Left cardiac atrium (tissue), 4 donors: ENCODE results near the gene LBP. TPM values are rescaled to one million over a fixed set of nuclear protein-coding genes. Genes with fewer than 3 reads are reported as not detected.
"Not testable (repeated sequence)": the region's sequence is repeated elsewhere in the genome, so short reads cannot be mapped to it uniquely, and the experiment has no call there.

Experiments
- ATAC-seq, 2 donors: fragments of 200-7000 bp; cut with Tn5 transposase; one replicate each; pipeline ENCODE4 v1.9.1; 2020; ENCODE audit warnings: mild to moderate bottlenecking in 2 of 2, moderate library complexity in 2 of 2
- DNase-seq: peaks from one replicate; pipeline ENCODE4 v3.0.0-alpha.2; 2020
- intact Hi-C, 2 donors: fragments of 100-400 bp; cut with DNase I; formaldehyde crosslinking; loops; one replicate each; pipeline versions ENCODE4 v1.14.1 to v1.15.1; 2022 to 2023
- total RNA-seq, 2 donors: library from RNA; stranded (reverse); fragmentation: NEBNext Ultra II Directional; extraction: Animal tissue kit (Norgen Biotek cat#: 25700); gene quantifications; one replicate each; pipeline ENCODE4 v1.2.1, GENCODE V29; 2021
- donor health status: DM: no; HTN: yes; CAD: no.
- donor health status: DM: no; HTN: yes; CAD: no; lungs with severe emphysema.
- donor health status: DM: yes; HTN: yes; CAD: no.
- donor health status: Dilated cardiomyopathy.

LBP gene
- total RNA-seq, 2 donors from 2014 or later, result 9.0 to 14.5 TPM

DNA sequence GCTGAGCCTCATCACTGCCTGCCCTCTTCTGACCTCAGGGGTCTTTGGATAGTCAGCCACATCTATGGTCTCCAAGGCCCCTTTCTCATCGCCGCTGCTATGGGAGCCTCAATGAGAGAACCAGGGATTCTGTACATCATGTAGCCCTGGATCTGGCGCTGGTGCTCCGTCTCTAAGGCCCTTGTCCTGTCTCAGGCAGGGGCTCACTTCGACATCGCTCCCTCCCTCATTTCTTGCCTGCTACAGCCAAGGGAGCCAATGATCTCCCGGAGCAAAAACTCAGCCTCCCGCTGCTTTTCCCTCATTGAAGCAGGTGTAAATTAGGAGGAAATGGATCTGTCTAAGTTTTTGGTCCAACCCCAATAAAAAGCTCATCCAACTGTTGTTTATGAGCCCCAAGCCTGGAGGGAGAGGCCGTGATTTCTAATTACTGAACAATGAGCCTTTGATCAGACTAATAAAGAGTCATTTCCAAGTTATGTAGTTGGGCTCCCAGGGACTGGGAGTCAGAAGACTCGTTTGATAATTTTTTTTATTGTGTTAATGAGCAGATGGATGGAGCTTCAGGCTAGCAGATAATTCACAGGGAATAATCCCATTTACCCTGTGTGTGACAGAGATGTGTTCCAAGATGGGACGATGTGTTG, 30.9 kb downstream of the LBP start:
- DNase-seq (no peak), ATAC-seq (no peak)
- intact Hi-C loops, result no loop called here

DNA sequence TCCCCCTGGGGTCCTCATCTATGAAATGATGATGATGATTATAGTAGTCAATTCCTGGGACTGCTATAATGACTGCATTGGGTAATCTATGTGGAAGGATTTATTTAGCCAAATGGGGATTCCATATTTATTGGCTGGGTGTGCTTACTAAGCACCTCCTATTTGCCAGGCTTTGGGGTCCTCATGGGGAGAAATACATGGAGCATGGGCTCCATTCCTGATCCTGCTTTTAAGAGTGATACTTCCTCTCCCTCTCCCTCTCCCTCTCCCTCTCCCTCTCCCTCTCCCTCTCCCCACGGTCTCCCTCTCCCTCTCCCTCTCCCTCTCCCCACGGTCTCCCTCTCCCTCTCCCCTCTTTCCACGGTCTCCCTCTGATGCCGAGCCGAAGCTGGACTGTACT, 31.6 kb downstream of the LBP start:
- DNase-seq, intact Hi-C loops: not testable (repeated sequence)

GRCh38 chr20:38383147-38383546, 36.9 kb downstream of the LBP start:
- no peak for ATAC-seq
- intact Hi-C loops, result no loop called here
- no peak for DNase-seq

More for the DNA sequence above, 31.6 kb downstream of the LBP start:
- not testable (repeated sequence) for ATAC-seq

GRCh38 chr20:38386004-38386403, 39.7 kb downstream of the LBP start:
- ATAC-seq, result no peak
- DNase-seq, result no peak
- intact Hi-C loops, result no loop called here

GRCh38 chr20:38386851-38387250, 40.6 kb downstream of the LBP start:
- intact Hi-C loops, result no loop called here
- ATAC-seq (no peak), DNase-seq (no peak)

DNA sequence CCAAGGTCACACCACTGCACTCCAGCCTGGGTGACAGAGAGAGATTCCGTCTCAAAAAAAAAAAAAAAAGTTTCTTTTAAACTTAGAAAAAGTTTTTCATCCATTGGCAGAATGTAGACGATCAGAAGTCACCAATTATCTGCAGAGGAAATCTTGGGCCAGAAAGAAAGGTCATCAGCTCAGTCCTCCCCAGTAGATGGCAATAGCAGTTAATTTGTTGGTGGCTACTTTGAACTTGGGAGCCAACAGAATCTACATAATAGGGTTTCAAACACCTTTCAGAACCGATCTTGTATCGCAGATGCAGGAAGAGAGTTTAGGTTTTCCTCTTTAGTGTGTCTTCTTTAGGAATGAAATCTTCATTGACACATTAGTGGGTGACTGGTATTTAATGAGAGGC, 41.7 kb downstream of the LBP start:
- ATAC-seq, result no peak
- intact Hi-C loops, result no loop called here
- DNase-seq, result no peak

- DNase-seq (no peak), ATAC-seq (no peak)
- intact Hi-C loops, result no loop called here
Observed at GRCh38 chr20:38392356-38392755, 46.1 kb downstream of the LBP start.

GRCh38 chr20:38393259-38393658, 47.0 kb downstream of the LBP start:
- DNase-seq (no peak), ATAC-seq (no peak)
- intact Hi-C loops, result no loop called here

DNA sequence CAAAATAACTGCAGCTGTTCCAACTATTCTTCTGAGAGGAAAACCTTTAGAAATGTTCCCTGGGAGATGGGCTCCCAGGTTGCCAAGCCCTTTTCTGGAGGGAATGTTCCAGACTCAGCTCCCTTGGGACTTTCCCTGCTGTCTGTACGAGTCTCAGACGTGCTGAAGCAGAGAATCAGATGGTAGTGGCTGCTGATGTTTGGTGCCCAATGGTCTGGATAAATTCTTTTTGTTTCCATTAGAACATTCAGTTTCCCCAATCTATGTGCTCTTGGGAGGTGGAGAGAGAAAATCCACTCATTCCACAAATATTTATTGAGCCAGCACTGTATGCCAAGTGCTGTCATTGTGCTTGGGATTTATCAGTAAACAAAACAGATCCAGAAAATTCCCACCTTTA, 48.9 kb downstream of the LBP start:
- ATAC-seq, result peak; percentile 48 to 55
- intact Hi-C loops, result no loop called here
- peak; percentile 45 for DNase-seq

GRCh38 chr20:38395751-38396395, 49.6 kb downstream of the LBP start:
- intact Hi-C loops, DNase-seq: not testable (repeated sequence)
- ATAC-seq, result peak; percentile 29 to 41

- intact Hi-C loops, result loop anchor here in 1 of 2 donors (10.0 kb wide), 2 partner anchors 67 to 167 kb away; no protein-coding TSS in a partner anchor
- DNase-seq, result no peak
- ATAC-seq, result no peak
Observed at GRCh38 chr20:38402089-38402488, 55.8 kb downstream of the LBP start.

DNA sequence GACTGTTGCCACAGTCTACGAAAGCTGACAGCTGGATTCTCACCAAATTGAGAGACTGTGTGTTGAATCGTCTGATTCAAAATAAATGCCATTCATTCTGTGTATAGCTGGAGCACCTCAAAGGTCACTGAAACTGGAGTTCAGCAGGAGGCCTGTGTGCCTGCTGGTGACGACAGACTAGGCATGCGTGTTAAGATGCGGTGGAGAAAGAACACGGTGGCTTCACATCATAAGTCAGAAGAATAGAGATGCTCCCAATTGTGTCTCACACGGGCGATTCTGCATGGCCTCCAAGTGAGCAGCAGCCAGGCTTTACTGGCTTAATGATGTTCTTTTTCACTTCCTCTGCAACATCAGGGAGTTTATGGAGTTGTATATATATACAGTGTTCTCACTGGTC, 56.5 kb downstream of the LBP start:
- intact Hi-C loops, result loop anchor here in 1 of 2 donors (10.0 kb wide), 2 partner anchors 68 to 168 kb away; no protein-coding TSS in a partner anchor
- no peak for ATAC-seq
- no peak for DNase-seq

DNA sequence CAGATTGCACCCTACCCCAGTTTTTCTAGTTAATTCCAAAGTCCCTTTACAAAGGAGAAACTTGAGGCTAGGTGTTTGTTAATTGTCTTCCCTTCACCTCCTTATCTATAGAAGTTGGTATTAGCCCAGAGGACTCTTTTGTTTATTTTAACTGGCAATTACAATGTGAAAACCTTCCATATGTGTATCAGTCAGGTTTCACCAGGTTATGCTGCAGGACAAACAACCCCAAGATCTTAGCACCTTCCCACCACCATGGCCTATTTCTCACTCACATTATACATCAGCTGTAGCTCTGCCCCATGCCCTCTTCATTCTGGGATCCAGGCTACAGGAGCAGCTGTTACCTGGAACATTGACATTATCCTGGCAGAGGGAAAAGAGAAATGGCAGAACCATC, 57.7 kb downstream of the LBP start:
- ATAC-seq (no peak), DNase-seq (no peak)
- intact Hi-C loops, result loop anchor here in 1 of 2 donors (10.0 kb wide), 2 partner anchors 69 to 169 kb away; no protein-coding TSS in a partner anchor

GRCh38 chr20:38405132-38405531, 58.9 kb downstream of the LBP start:
- intact Hi-C loops, result loop anchor here in 1 of 2 donors (10.0 kb wide), 2 partner anchors 70 to 170 kb away; no protein-coding TSS in a partner anchor
- no peak for ATAC-seq
- no peak for DNase-seq

DNA sequence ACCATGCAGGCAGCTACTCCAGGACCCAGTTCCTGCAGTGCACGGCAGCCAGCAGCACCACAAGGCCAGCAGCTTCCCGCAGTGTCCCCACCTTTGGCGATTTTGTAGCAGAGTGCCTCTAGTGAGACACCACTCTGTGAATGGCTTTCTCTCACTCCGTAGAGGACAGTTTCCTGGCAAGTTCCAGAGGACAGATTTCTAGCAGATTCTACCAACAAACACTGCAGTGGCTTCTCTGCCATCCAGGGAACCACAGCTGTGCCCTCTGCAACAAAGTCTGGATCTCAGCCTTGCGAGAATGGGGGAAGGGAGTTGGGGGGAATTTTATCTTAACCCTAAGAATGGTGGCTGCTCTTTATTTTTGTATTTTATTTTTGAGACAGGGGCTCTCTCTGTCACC, 60.2 kb downstream of the LBP start:
- intact Hi-C loops, result loop anchor here in 1 of 2 donors (10.0 kb wide), 2 partner anchors 72 to 172 kb away; no protein-coding TSS in a partner anchor
- DNase-seq (no peak), ATAC-seq (no peak)

- DNase-seq, result no peak
- intact Hi-C loops, result loop anchor here in 1 of 2 donors (10.0 kb wide), 2 partner anchors 73 to 173 kb away; no protein-coding TSS in a partner anchor
- no peak for ATAC-seq
Observed at GRCh38 chr20:38407321-38407720, 61.0 kb downstream of the LBP start.

GRCh38 chr20:38407822-38408221, 61.5 kb downstream of the LBP start:
- DNase-seq, ATAC-seq: not testable (repeated sequence)
- intact Hi-C loops, result loop anchor here in 1 of 2 donors (10.0 kb wide), 2 partner anchors 73 to 173 kb away; no protein-coding TSS in a partner anchor

GRCh38 chr20:38412877-38413577, 66.7 kb downstream of the LBP start:
- no peak for DNase-seq
- peak in 1 of 2 donors; percentile 25 for ATAC-seq
- intact Hi-C loops, result no loop called here

GRCh38 chr20:38414769-38415450, 68.6 kb downstream of the LBP start:
- ATAC-seq (no peak), DNase-seq (no peak)
- intact Hi-C loops, result no loop called here
